Activated gamma-delta T cell (primary cell): ENCODE results near the gene TNIK.
"Not testable (repeated sequence)": the region's sequence is repeated elsewhere in the genome, so short reads cannot be mapped to it uniquely, and the experiment has no call there.

Experiments
- DNase-seq: peaks from one replicate; lab custom pipeline; 2025; lab: John Stamatoyannopoulos, UW

Gene TNIK

GRCh38 chr3:171126478-171127209 lies 333.6 kb downstream of the TNIK start:
- no peak for DNase-seq

- DNase-seq = no peak
These were observed 335.2 kb downstream of the TNIK start for GRCh38 chr3:171125010-171125409.

DNA sequence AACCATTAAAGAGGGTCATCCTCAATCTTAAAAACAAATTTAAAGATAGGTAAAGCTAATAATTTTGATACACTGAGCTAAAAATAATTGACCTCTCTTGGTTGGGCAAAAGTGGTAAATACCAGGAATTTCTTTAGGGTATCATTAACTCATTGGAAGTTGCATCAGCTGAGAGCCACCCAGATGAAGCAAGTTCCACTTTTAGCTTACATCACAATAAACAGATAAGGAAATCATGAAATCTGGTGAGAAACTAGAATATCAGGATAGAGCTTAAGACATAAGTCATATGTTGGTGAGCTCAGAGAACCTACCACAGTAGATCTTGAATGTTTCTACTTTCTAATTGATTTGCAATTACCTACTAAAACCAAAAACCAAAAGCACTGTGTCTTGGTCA lies 336.3 kb downstream of the TNIK start:
- DNase-seq = no peak

- no peak for DNase-seq
These were observed 337.3 kb downstream of the TNIK start for GRCh38 chr3:171122861-171123260.

DNA sequence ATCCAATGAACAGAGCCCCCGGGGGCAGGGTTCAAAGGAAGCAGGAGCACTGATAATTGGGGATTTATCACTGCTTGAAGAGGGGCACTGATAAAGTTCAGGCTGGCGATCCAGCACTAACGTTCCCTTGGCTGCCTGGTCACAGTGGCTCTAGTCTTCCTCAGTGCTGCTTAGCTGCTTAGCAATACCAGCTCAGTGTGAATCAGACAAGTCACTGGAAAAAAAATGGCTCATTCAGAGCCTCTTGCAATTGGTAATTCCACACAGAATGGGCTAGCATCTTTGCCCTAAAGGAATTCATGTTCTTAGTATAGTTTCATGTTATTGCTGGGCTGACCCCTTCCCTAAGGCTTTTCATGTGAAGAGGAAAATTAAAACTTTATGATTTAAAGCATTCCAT lies 338.0 kb downstream of the TNIK start:
- DNase-seq = no peak

DNA sequence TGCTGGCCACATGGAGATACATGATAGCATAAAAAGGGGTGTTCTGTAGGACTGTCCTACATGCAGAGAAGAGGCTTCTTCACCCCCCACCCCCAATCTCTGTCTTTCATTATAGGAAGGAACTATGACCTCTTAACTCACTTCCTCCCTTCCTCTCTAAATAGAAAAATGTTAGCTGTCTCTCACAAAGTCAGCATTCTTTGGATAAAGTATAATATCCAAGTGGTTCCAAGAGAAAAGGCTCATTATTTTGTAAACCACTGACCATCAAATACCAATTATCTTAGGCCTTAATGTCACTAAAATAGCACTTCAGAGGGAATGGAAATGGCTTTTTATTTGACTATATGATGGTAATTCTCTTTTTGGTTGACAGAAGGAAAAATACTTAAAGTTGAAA lies 338.4 kb downstream of the TNIK start:
- no peak for DNase-seq

DNA sequence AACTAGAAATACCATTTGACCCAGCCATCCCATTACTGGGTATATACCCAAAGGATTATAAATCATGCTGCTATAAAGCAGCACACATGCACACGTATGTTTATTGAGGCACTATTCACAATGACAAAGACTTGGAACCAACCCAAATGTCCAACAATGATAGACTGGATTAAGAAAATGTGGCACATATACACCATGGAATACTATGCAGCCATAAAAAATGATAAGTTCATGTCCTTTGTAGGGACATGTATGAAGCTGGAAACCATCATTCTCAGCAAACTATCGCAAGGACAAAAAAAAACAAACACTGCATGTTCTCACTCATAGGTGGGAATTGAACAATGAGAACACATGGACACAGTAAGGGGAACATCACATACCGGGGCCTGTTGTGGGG lies 340.8 kb downstream of the TNIK start:
- not testable (repeated sequence) for DNase-seq

DNA sequence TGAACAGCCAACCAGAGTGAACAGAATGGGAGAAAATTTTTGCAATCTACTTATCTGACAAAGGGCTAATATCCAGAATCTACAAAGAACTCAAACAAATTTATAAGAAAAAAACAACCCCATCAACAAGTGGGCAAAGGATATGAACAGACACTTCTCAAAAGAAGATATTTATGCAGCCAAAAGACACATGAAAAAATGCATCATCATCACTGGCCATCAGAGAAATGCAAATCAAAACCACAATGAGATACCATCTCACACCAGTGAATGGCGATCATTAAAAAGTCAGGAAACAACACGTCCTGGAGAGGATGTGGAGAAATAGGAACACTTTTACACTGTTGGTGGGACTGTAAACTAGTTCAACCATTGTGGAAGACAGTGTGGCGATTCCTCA lies 341.2 kb downstream of the TNIK start:
- not testable (repeated sequence) for DNase-seq

DNA sequence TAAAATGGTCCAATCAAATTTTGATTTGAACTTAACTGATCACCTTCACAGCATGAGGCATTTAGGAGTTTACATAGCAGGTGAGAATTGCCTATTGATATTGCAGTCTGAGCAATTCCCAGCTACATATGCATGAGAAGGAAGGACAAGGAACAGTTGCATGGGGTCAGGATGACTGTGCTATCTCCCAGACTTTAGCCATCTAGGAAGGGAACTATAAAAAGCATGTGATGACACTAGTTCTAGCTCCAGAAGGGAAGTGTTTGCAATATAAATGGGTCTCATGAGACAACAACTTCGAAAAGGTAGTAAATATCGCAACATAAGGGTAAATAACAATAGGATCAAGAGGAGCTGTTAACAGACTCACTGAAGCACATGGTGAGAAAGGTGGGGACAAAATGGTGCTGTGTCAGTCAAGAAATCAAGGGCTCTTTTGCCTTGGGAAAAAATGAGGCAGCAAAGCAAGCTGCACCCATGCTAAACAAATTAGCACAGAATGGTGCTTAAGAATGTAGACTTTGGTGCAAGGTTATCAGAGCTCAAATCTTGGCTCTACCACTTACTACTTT lies 343.3 kb downstream of the TNIK start:
- no peak for DNase-seq

GRCh38 chr3:171116365-171116764 lies 343.8 kb downstream of the TNIK start:
- DNase-seq = no peak

DNA sequence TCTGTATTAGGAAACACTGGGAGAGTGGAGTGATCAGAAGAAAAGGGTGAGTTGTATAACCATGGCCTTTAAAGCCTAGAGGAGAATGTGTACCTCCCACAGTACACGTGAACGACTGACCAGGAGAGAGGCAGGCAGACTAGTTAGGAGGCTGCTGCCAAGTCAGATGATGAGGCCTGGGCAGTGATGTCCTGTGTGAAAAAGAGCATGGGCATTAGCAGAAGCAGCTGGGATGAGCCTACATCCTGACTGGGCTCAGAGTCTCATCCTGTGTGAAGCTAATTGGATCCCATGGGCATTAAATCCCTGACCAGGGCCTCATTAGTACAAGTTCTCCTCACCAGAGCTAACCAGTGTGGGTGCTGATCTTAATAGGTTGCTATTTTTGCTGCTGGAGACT lies 344.5 kb downstream of the TNIK start:
- no peak for DNase-seq

GRCh38 chr3:171113716-171114115 lies 346.5 kb downstream of the TNIK start:
- no peak for DNase-seq

- no peak for DNase-seq
These were observed 349.5 kb downstream of the TNIK start for GRCh38 chr3:171110715-171111114.

DNA sequence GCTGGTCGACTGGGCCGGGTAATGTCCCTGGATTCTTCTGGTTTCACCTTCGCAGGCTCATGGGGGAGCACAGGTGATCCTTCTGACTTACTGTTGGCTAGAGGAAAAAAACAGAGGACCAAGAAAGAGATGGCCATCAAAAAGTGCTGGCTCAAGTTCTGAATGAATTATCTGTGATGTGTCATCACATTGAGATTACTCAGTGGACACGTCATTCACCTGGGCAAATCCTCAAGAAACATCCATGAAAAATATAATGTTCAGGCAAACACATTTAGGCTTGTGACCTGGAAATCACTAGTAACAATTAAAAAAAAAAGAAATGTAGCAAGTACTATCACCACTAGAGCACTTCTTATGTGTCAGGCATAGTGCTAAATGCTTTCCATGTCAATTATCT lies 352.1 kb downstream of the TNIK start:
- no peak for DNase-seq

DNA sequence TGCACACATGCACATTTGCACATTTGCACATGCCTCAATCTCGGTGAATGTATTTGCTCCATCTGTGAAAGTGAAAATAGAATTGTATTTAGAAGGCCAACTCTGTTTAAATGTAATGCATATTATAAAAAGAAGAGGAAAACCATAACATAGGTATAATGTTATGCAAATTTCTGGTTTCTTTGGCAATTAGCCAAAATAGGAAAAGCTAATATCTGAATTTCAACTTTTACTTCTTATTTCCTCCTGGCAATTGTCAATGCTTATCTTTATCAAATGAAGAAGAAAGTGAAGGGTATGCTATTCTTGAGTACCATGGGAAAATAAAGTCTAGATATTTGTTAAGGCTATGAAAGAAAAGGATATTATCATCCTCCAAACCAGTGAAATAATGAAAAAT lies 357.0 kb downstream of the TNIK start:
- no peak for DNase-seq

DNA sequence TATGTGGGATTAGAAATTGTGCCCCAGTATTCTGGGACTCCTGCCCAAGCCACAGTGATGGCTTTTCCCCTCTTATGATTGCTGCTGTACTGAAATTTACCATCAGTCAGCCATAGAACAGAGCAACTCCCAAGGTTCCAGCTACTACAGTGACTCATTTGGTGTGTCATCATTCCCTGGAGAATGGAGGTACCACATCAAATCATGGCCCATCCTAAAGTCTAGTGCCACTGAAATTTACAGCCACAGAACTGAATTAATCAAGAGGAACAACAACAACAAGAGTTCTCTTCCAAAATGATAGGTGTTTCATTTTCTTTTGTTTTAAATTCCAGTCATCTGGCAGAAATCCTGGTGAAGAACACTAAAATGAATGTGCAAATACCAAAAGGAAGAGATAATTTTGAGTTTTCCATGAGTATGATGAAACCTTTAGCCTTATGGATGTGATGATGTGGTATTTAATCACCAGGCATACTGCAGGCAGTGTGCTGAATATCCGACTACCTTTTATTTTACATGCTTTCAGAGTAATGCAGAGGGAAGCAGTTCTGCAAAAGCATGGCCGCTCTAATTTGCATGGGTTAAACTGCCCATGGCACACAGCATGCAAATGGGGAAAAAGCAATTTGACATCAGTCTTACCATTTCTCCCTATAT lies 358.1 kb downstream of the TNIK start:
- no peak for DNase-seq

GRCh38 chr3:171099911-171100310 lies 360.3 kb downstream of the TNIK start:
- DNase-seq = no peak

- no peak for DNase-seq
These were observed 365.1 kb downstream of the TNIK start for GRCh38 chr3:171095063-171095462.

- DNase-seq = no peak
These were observed 365.8 kb downstream of the TNIK start for GRCh38 chr3:171094411-171094810.

DNA sequence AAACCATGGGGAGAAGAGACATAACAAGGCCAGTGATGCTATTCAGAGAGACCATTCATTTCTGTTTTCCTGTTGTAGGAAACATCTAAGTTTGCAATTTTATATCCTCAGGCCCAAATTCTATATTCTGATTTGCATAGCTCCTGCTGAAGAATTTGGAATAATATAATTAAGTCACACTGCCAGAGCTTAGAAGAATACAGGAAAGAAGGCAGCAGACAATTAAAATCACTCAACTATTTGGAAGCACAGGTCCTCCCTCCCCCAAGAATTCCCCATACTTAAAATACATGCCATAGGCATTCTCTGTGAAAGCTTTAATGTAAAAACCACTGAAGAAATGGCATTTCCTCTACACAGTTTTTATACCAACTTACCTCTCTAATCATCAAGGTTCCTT lies 366.7 kb downstream of the TNIK start:
- DNase-seq = no peak

DNA sequence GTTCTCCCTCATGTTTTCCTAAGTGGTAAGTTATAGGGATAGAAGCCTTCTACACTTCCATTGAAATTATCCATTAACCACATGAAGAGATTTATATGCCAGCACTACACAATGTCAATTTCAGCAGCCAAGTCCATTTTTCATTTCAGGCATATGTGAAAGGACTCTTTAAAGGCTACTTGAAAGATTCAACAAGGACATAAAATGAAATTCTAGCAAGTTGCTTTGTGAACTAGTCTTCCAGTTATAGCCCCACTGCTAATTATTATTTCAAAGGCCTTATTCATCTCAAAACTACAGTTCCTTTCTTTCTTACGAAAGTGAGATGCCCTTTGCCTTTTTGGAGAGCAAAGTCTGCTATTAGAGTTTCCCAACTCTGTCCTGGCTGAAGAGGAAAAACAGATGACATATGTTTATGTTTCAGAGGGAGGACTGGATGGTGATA lies 367.7 kb downstream of the TNIK start:
- DNase-seq = no peak

GRCh38 chr3:171090321-171090720 lies 369.9 kb downstream of the TNIK start:
- no peak for DNase-seq

- no peak for DNase-seq
These were observed 371.0 kb downstream of the TNIK start for GRCh38 chr3:171088964-171089754.
